CD4-positive, alpha-beta memory T cell (primary cell): ENCODE results near the gene RNASE12. TPM values are rescaled to one million over a fixed set of nuclear protein-coding genes. Genes with fewer than 3 reads are reported as not detected.
A peak's percentile ranks its signal among the peaks of the same experiment; 100 is the strongest.

Source experiments
- CTCF ChIA-PET: fragments of 350-600 bp; sonication (Branson Sonifier 250); formaldehyde crosslinking; loops from one replicate; lab custom pipeline; 2021; ENCODE audit warnings: inconsistent platforms; ENCODE audit not compliant: partially characterized antibody; lab: Charles Lee
- POLR2A ChIA-PET: fragments of 350-600 bp; sonication (Branson Sonifier 250); formaldehyde crosslinking; loops from one replicate; lab custom pipeline; 2021; ENCODE audit not compliant: partially characterized antibody; lab: Charles Lee
- DNase-seq, 5 donors: peaks; one replicate each; pipeline versions ENCODE4 v3.0.0 to v3.0.0-alpha.2; 2020 to 2022; ENCODE audit warnings: mixed read lengths in 1 of 5
- H3K27ac ChIP-seq: one replicate; pipeline ENCODE4 v1.7.0; 2013; ENCODE audit warnings: low read depth, low read length
- H3K27me3 ChIP-seq: 2 replicates; pipeline ENCODE4 v1.7.0; 2013; ENCODE audit warnings: mild to moderate bottlenecking, low read length, moderate library complexity; ENCODE audit not compliant: insufficient read depth
- H3K36me3 ChIP-seq: 2 replicates; pipeline ENCODE4 v1.7.0; 2013; ENCODE audit warnings: mild to moderate bottlenecking, low read length, moderate library complexity; ENCODE audit not compliant: insufficient read depth
- H3K4me1 ChIP-seq: 2 replicates; pipeline ENCODE4 v1.7.0; 2013; ENCODE audit warnings: mild to moderate bottlenecking, low read length, moderate library complexity; ENCODE audit not compliant: insufficient read depth
- H3K4me3 ChIP-seq, 2 donors: one replicate each; pipeline ENCODE4 v1.7.0; 2013; ENCODE audit warnings: low read length in 2 of 2, mild to moderate bottlenecking in 1 of 2
- H3K9me3 ChIP-seq, 2 donors: one replicate each; pipeline ENCODE4 v1.7.0; 2013; ENCODE audit warnings: low read length in 2 of 2, control low read depth in 1 of 2; ENCODE audit not compliant: control insufficient read depth in 1 of 2
- H3K27ac Mint-ChIP-seq, 7 donors: one replicate each; pipeline ENCODE4 v1.8.0; 2020 to 2021; ENCODE audit warnings: mixed read lengths in 7 of 7, mild to moderate bottlenecking in 6 of 7, inconsistent platforms in 3 of 7, moderate library complexity in 3 of 7
- H3K27me3 Mint-ChIP-seq, 2 donors: one replicate each; pipeline ENCODE4 v1.8.0; 2020 to 2021; ENCODE audit warnings: mixed read lengths in 2 of 2
- H3K36me3 Mint-ChIP-seq, 2 donors: one replicate each; pipeline ENCODE4 v1.8.0; 2020 to 2021; ENCODE audit warnings: mixed read lengths in 2 of 2, inconsistent platforms in 1 of 2, mild to moderate bottlenecking in 1 of 2
- H3K4me1 Mint-ChIP-seq, 4 donors: one replicate each; pipeline ENCODE4 v1.8.0; 2020 to 2021; ENCODE audit warnings: mixed read lengths in 4 of 4, mild to moderate bottlenecking in 1 of 4
- H3K4me3 Mint-ChIP-seq, 8 donors: one replicate each; pipeline ENCODE4 v1.8.0; 2020 to 2021; ENCODE audit warnings: mixed read lengths in 8 of 8, mild to moderate bottlenecking in 7 of 8, moderate library complexity in 6 of 8, inconsistent platforms in 3 of 8
- H3K9me3 Mint-ChIP-seq, 8 donors: one replicate each; pipeline ENCODE4 v1.8.0; 2020 to 2021; ENCODE audit warnings: mixed read lengths in 8 of 8, mild to moderate bottlenecking in 5 of 8, inconsistent platforms in 3 of 8, moderate library complexity in 1 of 8
- intact Hi-C: fragments of 100-400 bp; cut with micrococcal nuclease; formaldehyde crosslinking; loops from one replicate; pipeline ENCODE4 v1.15.1; 2023
- polyA plus RNA-seq, 2 donors: library from polyadenylated mRNA; unstranded; fragments of 300-500 nt; fragmentation: Illumina TruSeq; gene quantifications; one replicate each; pipeline ENCODE4 v1.2.3, GENCODE V29; 2021
- total RNA-seq, 2 experiments: library from RNA; stranded (reverse); gene quantifications; one replicate each; pipeline ENCODE4 v1.2.3, GENCODE V29; 2021

RNASE12 gene
- total and polyA plus RNA-seq, 4 experiments from 2014 or later, result not detected

DNA sequence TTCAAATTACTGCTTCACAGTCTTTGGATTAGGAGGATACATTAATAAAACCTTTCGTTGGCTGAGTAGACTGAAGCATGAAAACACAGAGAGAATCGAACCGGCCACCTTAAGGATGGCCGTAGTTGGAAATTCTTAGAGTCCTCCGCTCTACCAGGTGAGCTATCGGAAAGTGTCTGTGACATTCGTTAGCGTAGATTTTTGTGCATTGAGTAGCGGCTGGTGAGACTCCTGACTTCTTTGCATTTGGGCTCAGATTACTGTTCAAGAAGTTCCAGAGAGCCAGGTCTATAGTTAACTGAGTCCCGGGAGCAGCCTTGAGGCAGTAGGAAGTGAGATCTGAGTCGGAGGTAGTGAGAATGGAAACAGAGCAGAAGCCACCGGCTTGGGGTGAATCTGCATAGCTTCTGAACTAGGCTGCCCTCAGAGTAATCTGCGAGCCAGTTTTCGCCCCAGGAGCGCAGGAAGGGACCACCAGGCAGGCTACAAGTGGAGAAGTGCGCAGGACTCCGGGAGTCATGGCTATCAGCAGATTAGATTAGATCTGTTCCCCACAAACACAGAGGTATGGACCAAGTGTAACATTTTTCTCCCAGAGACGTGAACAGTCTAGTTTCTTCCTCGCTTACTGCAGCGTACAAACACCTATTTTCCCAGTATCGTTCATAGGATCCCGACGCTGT, 39.3 kb upstream of the RNASE12 start:
- Mint-ChIP-seq H3K9me3 (peaks cover 0 to 25% (median 1%) of the 10 kb centered on the region in 8 donors), H3K4me3 (peak overlapping the region; percentile 82 to 93 (median 88)), H3K36me3 (peaks cover 0 to 13% of the 10 kb centered on the region in 2 donors), H3K4me1 (peaks cover 47 to 79% (median 63%) of the 10 kb centered on the region in 4 donors), H3K27ac (peak overlapping the region; percentile 54 to 99 (median 79)), H3K27me3 (peaks cover 31 to 32% of the 10 kb centered on the region in 2 donors)
- Histone ChIP-seq H3K27ac (no peak overlapping the region), H3K36me3 (no peaks in the 10 kb centered on the region), H3K27me3 (peaks cover 20% of the 10 kb centered on the region), H3K4me3 (peak overlapping the region; percentile 54 to 68), H3K9me3 (no peaks in the 10 kb centered on the region), H3K4me1 (peaks cover 41% of the 10 kb centered on the region)
- intact Hi-C loops, result loop anchor here (1.0 kb wide), 1 partner anchor 17 kb away; no protein-coding TSS in a partner anchor
- POLR2A ChIA-PET, result interaction anchor here (0.6 to 5.9 kb wide), 7 partner anchors 16 to 287 kb away, joined by 3 to 61 read pairs (median 4); partner anchors contain the start of genes PARP2 and RNASE4
- CTCF ChIA-PET, result interaction anchor here (1.0 to 2.6 kb wide), 4 partner anchors 17 to 33 kb away, joined by 4 to 13 read pairs (median 8); no protein-coding TSS in a partner anchor
- peak in 4 of 5 donors; percentile 35 to 49 (median 39) for DNase-seq

DNA sequence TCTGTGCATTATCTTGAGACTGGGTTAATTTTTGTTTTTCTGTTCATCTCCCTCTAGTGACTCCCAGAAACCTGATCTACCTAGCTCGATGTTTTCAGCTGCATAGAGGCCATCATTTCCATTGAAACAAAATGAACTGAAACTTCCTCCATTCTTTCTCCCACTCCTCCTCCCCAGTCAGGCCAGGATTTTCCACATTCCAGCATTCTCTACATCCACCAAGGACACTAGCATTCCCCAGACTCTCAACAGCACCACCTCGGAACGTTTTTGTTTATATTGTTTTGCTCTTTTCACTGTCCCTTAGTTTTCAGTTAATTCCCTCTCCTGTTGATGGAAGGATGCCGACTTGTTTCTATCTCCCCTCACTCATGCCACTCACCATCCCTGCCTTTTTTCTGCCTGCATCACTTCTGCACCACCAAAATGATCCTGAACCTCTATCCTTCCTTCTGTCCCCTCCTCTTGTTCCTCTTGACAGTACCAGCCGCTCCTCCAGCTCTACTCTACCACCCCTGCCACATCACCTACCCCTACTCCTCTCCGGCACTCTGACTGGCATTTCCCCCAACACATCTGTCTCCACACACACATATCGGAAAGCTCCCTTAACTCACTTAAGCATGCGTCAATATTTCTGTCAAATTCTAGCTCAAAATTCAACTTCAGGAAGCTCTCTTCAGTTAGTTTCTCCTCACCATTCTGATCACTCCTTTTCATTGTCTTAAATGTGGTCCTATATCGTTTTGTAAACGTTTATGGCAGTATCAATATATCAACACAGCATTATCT, 37.1 kb upstream of the RNASE12 start:
- POLR2A ChIA-PET, result interaction anchor here (5.9 kb wide), 1 partner anchor 54 kb away, joined by 61 read pairs; the partner anchor contains the start of gene RNASE4
- H3K27me3 Mint-ChIP-seq, result peaks cover 33 to 35% of the 10 kb centered on the region in 2 donors
- no peak overlapping the region for H3K27ac ChIP-seq

DNA sequence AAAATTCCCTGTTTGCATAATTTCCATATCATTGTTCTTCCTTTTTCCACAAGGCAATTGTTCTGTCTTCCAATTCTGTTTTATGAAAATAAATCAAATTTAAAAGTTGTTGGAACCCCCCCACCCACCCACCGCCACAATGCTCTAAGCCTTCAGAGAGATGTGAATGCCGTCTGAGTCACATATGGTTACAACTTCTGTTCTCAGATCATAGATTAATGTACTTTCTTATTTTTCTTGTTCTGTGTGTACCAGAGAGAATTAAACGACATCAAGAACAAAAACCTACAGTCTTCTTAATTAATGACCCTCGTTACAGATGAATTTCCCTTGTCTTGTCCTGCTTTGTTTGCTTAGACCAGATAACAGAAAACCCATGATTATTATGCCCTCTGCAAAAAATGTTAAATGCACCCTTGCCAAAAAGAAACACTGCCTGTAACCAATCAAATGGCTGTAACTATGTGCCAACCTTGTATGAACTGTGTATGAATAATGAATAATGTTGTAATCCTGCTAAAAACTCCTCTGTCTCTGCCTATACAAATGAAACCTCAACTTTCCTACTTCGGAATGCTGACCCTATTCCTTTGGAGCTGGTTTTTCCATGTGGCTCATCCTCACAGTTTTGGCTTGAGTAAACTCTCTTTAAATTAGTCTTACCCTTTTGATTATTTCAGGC, 36.3 kb upstream of the RNASE12 start:
- H3K4me3 ChIP-seq, result no peak overlapping the region
- no peaks in the 10 kb centered on the region for H3K9me3 ChIP-seq
- Mint-ChIP-seq H3K4me3 (peak overlapping the region in 3 of 8 donors; percentile 20 to 90 (median 72)), H3K9me3 (peaks cover 0 to 19% (median 0%) of the 10 kb centered on the region in 8 donors), H3K27me3 (peaks cover 26 to 33% of the 10 kb centered on the region in 2 donors), H3K36me3 (peaks cover 0 to 17% of the 10 kb centered on the region in 2 donors), H3K27ac (peak overlapping the region in 2 of 7 donors; percentile 27 to 99), H3K4me1 (peaks cover 55 to 91% (median 72%) of the 10 kb centered on the region in 4 donors)
- POLR2A ChIA-PET, result interaction anchor here (1.0 to 5.9 kb wide), 3 partner anchors 14 to 55 kb away, joined by 3 to 61 read pairs (median 15); partner anchors contain the start of gene RNASE4
- CTCF ChIA-PET, result interaction anchor here (1.1 kb wide), 1 partner anchor 15 kb away, joined by 3 read pairs; no protein-coding TSS in a partner anchor
- no peak overlapping the region for H3K27ac ChIP-seq
- peaks cover 57% of the 10 kb centered on the region for H3K4me1 ChIP-seq
- peaks cover 10% of the 10 kb centered on the region for H3K27me3 ChIP-seq
- H3K36me3 ChIP-seq, result no peaks in the 10 kb centered on the region
- intact Hi-C loops, result no loop called here
- DNase-seq, result no peak

More for the DNA sequence above, 37.1 kb upstream of the RNASE12 start:
- DNase-seq, result no peak
- no peak overlapping the region for H3K4me3 ChIP-seq
- Mint-ChIP-seq H3K4me1 (peaks cover 57 to 92% (median 73%) of the 10 kb centered on the region in 4 donors), H3K36me3 (peaks cover 0 to 22% of the 10 kb centered on the region in 2 donors), H3K4me3 (peak overlapping the region in 6 of 8 donors; percentile 1 to 47 (median 8)), H3K9me3 (peaks cover 0 to 27% (median 0%) of the 10 kb centered on the region in 8 donors), H3K27ac (peak overlapping the region in 6 of 7 donors; percentile 2 to 99 (median 56))
- H3K27me3 ChIP-seq, result peaks cover 10% of the 10 kb centered on the region
- H3K36me3 ChIP-seq, result no peaks in the 10 kb centered on the region
- intact Hi-C loops, result no loop called here
- H3K4me1 ChIP-seq, result peaks cover 59% of the 10 kb centered on the region
- CTCF ChIA-PET, result interaction anchor here (1.1 kb wide), 1 partner anchor 15 kb away, joined by 3 read pairs; no protein-coding TSS in a partner anchor
- H3K9me3 ChIP-seq, result no peaks in the 10 kb centered on the region

DNA sequence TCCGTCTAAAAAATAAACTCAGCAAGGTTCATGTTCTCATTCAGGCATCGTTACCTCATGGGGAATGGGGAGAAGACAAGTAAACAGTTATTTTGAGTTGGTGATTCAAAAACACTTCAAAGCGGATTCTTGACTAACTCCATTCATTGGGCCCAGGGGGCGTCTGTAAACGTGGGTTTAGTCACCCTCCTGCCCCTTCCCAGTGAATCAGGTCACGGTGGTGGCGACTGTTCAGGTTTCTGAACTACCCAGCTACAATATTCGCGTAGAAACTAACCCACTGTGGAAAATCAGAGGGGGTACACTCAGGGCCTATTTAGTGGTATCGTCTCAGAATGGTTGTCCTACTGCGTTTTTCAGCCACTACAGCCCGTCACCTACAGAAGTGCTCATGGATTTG, 35.1 kb upstream of the RNASE12 start:
- peak overlapping the region; percentile 72 to 90 (median 84) for H3K4me3 Mint-ChIP-seq
- H3K9me3 ChIP-seq, result no peaks in the 10 kb centered on the region
- H3K27me3 Mint-ChIP-seq, result peaks cover 26 to 38% of the 10 kb centered on the region in 2 donors
- H3K4me3 ChIP-seq, result no peak overlapping the region
- H3K27me3 ChIP-seq, result peaks cover 12% of the 10 kb centered on the region
- intact Hi-C loops, result no loop called here
- CTCF ChIA-PET, result interaction anchor here (1.2 kb wide), 1 partner anchor 12 kb away, joined by 3 read pairs; no protein-coding TSS in a partner anchor
- POLR2A ChIA-PET, result interaction anchor here (1.0 to 2.3 kb wide), 4 partner anchors 13 to 57 kb away, joined by 3 to 15 read pairs (median 3); no protein-coding TSS in a partner anchor
- peaks cover 0 to 18% (median 0%) of the 10 kb centered on the region in 8 donors for H3K9me3 Mint-ChIP-seq
- no peaks in the 10 kb centered on the region for H3K36me3 ChIP-seq
- H3K27ac Mint-ChIP-seq, result peak overlapping the region in 5 of 7 donors; percentile 8 to 99 (median 26)
- H3K36me3 Mint-ChIP-seq, result peaks cover 0 to 16% of the 10 kb centered on the region in 2 donors
- peak in 1 of 5 donors; percentile 51 for DNase-seq
- H3K27ac ChIP-seq, result no peak overlapping the region
- peaks cover 49 to 82% (median 68%) of the 10 kb centered on the region in 4 donors for H3K4me1 Mint-ChIP-seq
- H3K4me1 ChIP-seq, result peaks cover 46% of the 10 kb centered on the region

DNA sequence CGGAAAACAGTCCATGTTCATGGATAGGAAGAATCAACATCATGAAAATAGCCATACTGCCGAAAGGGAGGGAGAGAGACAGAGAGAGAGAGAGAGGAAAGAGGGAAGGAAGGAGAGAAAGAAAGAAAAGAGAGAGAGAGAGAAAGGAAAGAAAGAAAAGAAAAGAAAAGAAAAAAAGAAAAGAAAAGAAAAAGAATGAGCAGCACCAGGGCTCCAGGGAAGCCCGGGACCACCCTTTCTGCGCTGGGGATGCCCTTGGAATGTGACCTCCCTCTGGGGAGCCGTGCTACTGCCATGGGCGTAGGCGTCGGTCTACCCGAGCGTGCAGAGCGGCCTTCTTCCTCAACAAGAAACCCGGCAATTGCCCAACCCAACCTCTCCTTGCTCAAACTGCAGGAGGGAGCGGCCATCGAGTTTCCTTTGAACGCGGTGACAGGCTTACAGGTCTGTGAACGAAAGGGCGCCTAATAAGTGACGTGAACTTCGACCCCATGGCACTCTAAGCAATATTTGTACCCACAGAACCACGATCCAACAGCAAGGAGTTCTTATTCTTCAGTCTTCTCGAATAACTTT, 33.4 kb upstream of the RNASE12 start:
- ChIA-PET CTCF (interaction anchor here (0.7 to 1.2 kb wide), 3 partner anchors 12 to 297 kb away, joined by 3 to 6 read pairs (median 3); no protein-coding TSS in a partner anchor), POLR2A (interaction anchor here (2.2 kb wide), 1 partner anchor 59 kb away, joined by 7 read pairs; the partner anchor contains the start of gene RNASE4)
- Mint-ChIP-seq H3K27ac (peak overlapping the region; percentile 47 to 99 (median 86)), H3K9me3 (peaks cover 0 to 10% (median 0%) of the 10 kb centered on the region in 8 donors), H3K4me3 (peak overlapping the region; percentile 77 to 90 (median 86)), H3K4me1 (peaks cover 39 to 71% (median 57%) of the 10 kb centered on the region in 4 donors), H3K36me3 (peaks cover 0 to 10% of the 10 kb centered on the region in 2 donors), H3K27me3 (peaks cover 16 to 36% of the 10 kb centered on the region in 2 donors)
- H3K9me3 ChIP-seq, result no peaks in the 10 kb centered on the region
- peaks cover 31% of the 10 kb centered on the region for H3K4me1 ChIP-seq
- intact Hi-C loops, result loop anchor here (1.0 kb wide), 2 partner anchors 9 to 11 kb away; no protein-coding TSS in a partner anchor
- peak; percentile 40 to 76 (median 54) for DNase-seq
- peak overlapping the region in 1 of 2 donors; percentile 8 for H3K4me3 ChIP-seq
- no peaks in the 10 kb centered on the region for H3K36me3 ChIP-seq
- peaks cover 6% of the 10 kb centered on the region for H3K27me3 ChIP-seq
- no peak overlapping the region for H3K27ac ChIP-seq
